ENCODE results near the gene YOD1.

Gene YOD1

DNA sequence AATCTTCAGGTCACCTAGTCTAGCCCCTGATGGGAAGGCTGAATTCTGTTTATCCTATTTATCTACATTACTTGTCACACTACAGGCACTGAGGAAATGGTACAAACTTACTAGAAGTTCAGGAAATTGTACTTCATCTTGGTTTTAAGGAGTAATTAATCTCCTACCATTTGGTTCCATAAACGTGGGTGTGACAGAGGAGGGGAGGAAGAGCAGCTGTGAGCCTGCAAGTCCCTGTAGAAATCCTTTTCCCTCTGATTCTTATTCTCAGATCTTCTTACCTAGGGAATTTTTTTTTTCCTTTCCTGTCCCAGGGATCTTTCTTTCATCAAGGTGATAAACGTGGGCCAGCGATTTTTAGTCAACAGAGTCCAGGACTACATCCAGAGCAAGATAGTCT is 16.2 kb upstream of the YOD1 start:
- no peak for DNase-seq
- Mint-ChIP-seq H3K27me3 (no peaks in the 10 kb centered on the region), H3K9me3 (no peaks in the 10 kb centered on the region), H3K4me3 (no peak overlapping the region), H3K4me1 (peaks cover 39% of the 10 kb centered on the region), H3K36me3 (peaks cover 6% of the 10 kb centered on the region), H3K27ac (no peak overlapping the region)
- CTCF ChIA-PET: no interaction called here

DNA sequence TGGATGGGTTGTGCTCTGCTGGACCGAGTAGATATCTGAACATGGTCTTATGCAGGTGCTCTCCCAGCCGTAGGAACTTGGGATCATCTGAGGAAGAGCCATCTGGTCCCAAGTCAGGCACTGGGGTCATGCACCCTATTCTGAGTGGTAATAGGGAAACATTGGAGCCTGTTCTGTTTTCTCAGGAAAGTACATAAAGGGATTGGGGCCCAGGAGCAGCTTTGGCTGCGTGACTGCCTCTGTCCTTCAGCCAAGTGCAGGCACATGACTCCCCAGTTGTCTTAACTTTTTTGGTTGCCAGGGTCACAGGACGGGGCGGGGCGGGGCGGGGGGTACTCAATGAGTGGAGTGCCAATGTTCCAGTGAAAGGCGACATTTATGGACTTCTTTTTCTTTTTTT is 13.6 kb upstream of the YOD1 start:
- Mint-ChIP-seq H3K27me3 (no peaks in the 10 kb centered on the region), H3K27ac (no peak overlapping the region), H3K4me3 (no peak overlapping the region), H3K4me1 (peaks cover 12% of the 10 kb centered on the region), H3K9me3 (no peaks in the 10 kb centered on the region), H3K36me3 (peaks cover 3% of the 10 kb centered on the region)
- no peak for DNase-seq
- CTCF ChIA-PET: interaction anchor here (0.7 kb wide), 1 partner anchor 59 kb away, joined by 6 read pairs; no protein-coding TSS in a partner anchor

DNA sequence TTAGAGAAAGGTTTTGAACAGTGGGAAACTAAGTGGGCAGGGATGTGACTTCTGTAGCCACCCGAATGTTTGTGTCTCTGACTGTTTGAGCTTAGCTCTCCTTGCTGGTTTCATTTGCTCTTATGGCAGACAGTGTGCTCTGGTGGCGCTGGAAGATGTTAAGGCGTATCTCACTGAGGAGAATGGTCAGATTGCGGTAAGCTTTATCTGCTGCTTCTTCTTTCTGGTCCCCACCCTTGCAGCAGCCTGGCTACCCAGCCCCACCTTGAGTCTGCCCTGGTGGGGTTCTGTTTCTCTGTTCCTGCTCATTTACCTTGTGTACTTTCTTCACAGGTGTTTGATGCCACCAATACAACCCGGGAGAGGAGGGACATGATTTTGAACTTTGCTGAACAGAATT is 12.0 kb upstream of the YOD1 start:
- H3K27me3 Mint-ChIP-seq: no peaks in the 10 kb centered on the region
- peaks cover 2% of the 10 kb centered on the region for H3K4me1 Mint-ChIP-seq
- no peak for DNase-seq
- no peaks in the 10 kb centered on the region for H3K36me3 Mint-ChIP-seq
- H3K4me3 Mint-ChIP-seq: no peak overlapping the region
- no peaks in the 10 kb centered on the region for H3K9me3 Mint-ChIP-seq
- no peak overlapping the region for H3K27ac Mint-ChIP-seq
- CTCF ChIA-PET: interaction anchor here (1.0 kb wide), 1 partner anchor 13 kb away, joined by 3 read pairs; no protein-coding TSS in a partner anchor

DNA sequence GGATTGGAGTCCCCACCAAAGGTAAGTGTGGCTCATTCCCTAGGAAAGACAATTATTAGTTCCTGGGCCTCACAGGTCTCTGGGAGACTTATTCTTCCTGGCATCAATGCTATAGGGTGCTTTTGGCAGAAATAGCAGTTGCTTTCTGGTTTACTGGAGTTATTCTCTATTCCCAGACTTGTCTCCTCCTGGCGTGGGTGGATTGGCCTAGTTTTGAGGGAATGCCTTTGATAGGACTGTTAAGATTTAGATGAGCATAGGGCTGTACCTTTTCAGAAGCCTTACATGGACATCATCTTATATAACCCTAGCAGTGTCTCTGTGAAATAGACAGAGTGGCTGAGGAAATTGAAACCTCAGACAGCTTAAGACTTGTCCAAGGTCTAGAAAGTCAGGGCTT is 11.1 kb upstream of the YOD1 start:
- no peak for DNase-seq
- Mint-ChIP-seq H3K27me3 (no peaks in the 10 kb centered on the region), H3K4me3 (no peak overlapping the region), H3K36me3 (no peaks in the 10 kb centered on the region), H3K27ac (no peak overlapping the region), H3K9me3 (no peaks in the 10 kb centered on the region), H3K4me1 (no peaks in the 10 kb centered on the region)
- CTCF ChIA-PET: interaction anchor here (1.0 kb wide), 1 partner anchor 12 kb away, joined by 3 read pairs; no protein-coding TSS in a partner anchor

DNA sequence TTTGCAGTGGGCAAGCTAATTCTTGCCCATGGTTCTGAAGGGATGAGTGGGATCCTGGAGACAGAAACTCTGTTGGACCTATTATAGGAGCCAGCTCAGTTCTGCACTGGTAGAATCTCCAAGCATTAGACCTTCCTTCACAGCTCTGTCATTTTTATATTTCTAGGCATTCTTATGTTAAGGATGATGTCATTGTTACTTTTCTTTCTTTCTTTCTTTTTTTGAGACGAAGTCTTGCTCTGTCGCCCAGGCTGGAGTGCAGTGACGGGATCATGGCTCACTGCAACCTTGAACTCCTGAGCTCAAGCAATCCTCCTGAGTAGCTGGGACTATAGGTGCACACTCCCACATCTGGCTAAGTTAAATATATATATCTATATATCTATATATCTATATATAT is 9.6 kb upstream of the YOD1 start:
- CTCF ChIA-PET: interaction anchor here (0.9 to 1.6 kb wide), 6 partner anchors 10 to 439 kb away, joined by 3 to 6 read pairs (median 4); no protein-coding TSS in a partner anchor
- H3K36me3 Mint-ChIP-seq: no peaks in the 10 kb centered on the region

DNA sequence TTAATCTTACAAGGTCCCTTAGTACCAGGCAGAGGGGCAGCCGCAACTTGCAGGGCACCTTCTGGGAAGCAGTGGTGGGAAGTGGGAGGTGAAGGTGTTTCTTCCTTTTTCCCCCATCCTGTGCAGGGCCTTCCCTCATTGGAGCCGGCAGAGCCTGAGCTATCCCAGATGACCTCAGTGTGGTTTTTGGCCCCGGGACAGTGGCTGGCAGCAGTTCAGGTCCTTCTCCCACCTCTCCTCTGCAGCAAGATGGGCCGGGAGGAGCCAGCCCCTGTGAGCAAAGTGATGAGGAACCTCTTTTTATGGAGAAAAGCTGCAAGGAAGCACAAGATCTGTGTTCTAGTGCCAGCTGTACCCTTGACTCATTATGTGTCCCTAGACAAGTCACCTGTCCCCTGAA is 8.9 kb upstream of the YOD1 start:
- DNase-seq: no peak
- Mint-ChIP-seq H3K4me1 (peaks cover 4% of the 10 kb centered on the region), H3K36me3 (no peaks in the 10 kb centered on the region), H3K27ac (no peak overlapping the region), H3K27me3 (peaks cover 8% of the 10 kb centered on the region), H3K4me3 (no peak overlapping the region), H3K9me3 (no peaks in the 10 kb centered on the region)
- CTCF ChIA-PET: interaction anchor here (0.9 to 1.6 kb wide), 6 partner anchors 10 to 440 kb away, joined by 3 to 6 read pairs (median 4); no protein-coding TSS in a partner anchor

More for the DNA sequence above, 9.6 kb upstream of the YOD1 start:
- Mint-ChIP-seq H3K27me3 (peaks cover 7% of the 10 kb centered on the region), H3K4me1 (no peaks in the 10 kb centered on the region), H3K4me3 (no peak overlapping the region), H3K9me3 (no peaks in the 10 kb centered on the region), H3K27ac (no peak overlapping the region)
- DNase-seq: no peak

DNA sequence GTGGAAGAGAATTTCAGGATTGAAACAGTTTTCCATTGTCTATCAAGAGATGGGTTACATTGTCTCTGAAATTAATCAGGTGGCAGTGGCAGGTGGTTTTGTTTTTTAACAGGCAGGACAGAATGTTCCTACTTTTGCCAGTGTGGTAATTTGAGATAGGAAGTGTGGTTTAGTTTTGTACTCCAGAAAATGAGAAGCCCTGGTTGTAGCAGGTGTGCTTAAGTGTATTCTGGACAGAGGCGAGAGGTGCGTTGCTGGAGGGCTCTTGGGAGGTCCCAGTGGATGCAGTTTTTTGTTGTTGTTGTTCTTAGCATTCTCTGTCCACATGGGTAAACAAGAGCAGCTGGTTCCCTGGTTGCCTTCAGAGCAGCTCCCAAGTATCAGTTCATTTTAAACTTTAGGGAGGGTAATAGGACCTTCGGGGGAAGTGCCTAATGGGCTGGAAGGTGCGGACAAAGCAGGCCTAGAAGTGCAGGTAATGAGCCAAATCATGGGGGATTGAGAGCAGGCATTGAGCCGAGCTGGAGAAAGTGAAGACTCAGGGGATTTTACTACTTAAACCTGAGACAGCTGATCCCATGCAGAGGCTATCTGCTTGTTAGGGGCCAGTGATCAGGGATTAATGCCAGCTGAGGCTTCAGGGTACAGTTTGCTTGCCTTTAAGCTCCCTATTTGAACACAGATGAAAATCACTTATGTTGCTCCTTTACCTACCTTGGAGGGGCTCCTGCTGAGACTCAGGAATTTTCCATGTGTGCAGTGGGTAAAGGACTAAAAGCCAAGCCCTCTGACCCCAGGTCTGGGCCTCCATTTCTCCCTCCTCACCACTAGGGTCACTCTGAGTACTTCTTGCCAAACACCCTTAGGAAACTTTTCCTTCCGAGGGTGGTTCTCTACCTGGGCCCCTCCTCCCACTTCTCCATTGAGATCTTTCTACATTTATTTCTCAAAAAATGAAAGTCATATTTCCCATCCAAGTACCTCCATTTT is 8.2 kb upstream of the YOD1 start:
- no peaks in the 10 kb centered on the region for H3K36me3 Mint-ChIP-seq
- no peak for DNase-seq
- H3K4me1 Mint-ChIP-seq: peaks cover 11% of the 10 kb centered on the region
- peaks cover 12% of the 10 kb centered on the region for H3K27me3 Mint-ChIP-seq
- no peak overlapping the region for H3K4me3 Mint-ChIP-seq
- no peaks in the 10 kb centered on the region for H3K9me3 Mint-ChIP-seq
- CTCF ChIA-PET: interaction anchor here (1.6 kb wide), 2 partner anchors 9 to 440 kb away, joined by 5 to 6 read pairs; no protein-coding TSS in a partner anchor
- no peak overlapping the region for H3K27ac Mint-ChIP-seq

DNA sequence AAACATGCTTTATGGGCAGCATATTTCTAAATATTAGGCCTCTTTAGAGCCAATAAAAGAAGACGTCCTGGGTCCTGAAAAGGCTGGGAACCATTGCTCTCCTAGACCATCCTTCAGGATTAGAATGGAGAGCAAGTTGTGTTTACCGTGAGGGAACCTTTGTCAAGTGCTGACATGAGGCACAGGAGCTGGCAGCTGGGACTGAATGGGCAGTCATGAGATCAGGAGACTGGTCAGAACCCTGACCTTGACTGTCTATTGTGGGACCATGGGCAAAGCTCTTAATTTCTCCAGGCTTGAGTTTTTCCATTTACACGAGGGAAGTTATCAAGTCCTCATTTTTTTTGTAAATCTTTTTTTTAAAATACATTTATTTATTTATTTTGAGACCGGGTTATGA is 7.2 kb upstream of the YOD1 start:
- DNase-seq: no peak
- Mint-ChIP-seq H3K4me3 (no peak overlapping the region), H3K4me1 (peaks cover 16% of the 10 kb centered on the region), H3K27ac (no peak overlapping the region), H3K9me3 (no peaks in the 10 kb centered on the region), H3K27me3 (peaks cover 20% of the 10 kb centered on the region), H3K36me3 (no peaks in the 10 kb centered on the region)
- CTCF ChIA-PET: no interaction called here

DNA sequence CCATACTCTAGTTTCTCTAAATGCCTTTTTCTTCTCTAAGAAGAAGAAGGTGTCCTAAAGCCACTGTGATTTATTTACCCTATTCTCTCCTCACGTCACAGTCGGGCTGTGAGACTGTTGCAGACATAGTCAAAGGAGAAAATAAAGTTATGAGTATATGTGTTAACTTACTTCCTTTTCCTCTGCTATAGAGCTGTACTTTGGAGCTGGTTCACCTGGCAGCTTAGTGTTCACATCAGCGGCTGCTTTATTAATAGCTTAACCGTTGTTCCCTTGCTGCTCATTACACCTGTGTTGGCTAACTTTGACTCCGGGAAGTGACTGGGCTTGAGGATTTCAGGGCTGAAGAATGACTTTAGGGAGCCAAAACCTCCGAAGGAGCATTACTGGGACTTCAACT is 5.7 kb upstream of the YOD1 start:
- Mint-ChIP-seq H3K4me3 (no peak overlapping the region), H3K36me3 (peaks cover 7% of the 10 kb centered on the region), H3K27me3 (peaks cover 25% of the 10 kb centered on the region), H3K27ac (no peak overlapping the region), H3K9me3 (no peaks in the 10 kb centered on the region), H3K4me1 (peaks cover 32% of the 10 kb centered on the region)
- CTCF ChIA-PET: interaction anchor here (0.6 kb wide), 1 partner anchor 259 kb away, joined by 3 read pairs; no protein-coding TSS in a partner anchor
- no peak for DNase-seq

DNA sequence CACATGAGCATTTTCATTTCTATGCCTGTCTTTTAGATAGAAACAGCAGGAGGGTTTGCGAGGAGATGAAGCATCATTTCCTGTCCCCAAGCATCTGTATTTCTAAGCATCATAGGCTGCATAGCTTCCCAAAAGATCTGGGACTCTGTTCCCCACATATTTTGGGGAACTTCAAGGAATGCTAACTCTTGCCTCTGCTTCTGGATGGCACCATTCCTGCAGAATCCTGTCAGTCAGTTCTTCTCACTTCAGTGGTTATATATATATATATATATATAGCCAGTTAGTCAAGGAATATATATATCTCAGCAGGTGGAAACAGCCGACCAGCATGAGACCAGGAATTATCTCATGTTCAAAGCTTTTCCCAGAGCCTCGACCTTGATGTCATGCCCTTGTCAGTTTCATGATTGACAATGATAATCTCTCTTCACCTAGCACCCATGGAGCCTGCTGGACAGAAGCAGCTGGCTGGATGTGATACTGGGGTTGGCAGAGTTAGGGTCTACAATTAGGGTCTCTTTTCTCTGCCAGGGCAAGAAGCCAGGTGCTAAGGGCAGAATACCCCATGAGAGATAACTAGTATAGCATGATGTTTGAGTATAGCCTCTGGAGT is 4.5 kb upstream of the YOD1 start:
- H3K27ac Mint-ChIP-seq: no peak overlapping the region
- H3K4me1 Mint-ChIP-seq: peaks cover 41% of the 10 kb centered on the region
- H3K4me3 Mint-ChIP-seq: no peak overlapping the region
- no peak for DNase-seq
- H3K27me3 Mint-ChIP-seq: peaks cover 25% of the 10 kb centered on the region
- H3K9me3 Mint-ChIP-seq: peaks cover 3% of the 10 kb centered on the region
- CTCF ChIA-PET: interaction anchor here (1.0 kb wide), 1 partner anchor 23 kb away, joined by 3 read pairs; no protein-coding TSS in a partner anchor
- H3K36me3 Mint-ChIP-seq: peaks cover 9% of the 10 kb centered on the region

DNA sequence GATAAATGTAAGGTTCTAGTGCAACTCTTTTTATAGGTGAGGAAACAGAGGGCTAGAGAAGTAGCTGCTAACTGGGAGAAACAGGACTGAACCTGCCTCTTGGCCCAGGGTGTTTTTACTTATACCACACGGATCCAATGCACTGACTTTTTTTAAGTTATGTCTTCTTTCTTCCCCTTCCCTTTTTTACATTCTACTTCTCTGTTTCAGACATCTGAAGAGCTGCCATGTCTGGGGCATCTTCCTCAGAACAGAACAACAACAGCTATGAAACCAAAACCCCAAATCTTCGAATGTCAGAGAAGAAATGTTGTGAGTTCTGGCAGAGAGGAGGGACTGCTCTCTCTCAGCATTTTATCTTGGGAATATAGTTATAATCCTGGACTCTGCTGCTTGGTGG is 3.5 kb upstream of the YOD1 start:
- H3K27ac Mint-ChIP-seq: no peak overlapping the region
- H3K36me3 Mint-ChIP-seq: peaks cover 16% of the 10 kb centered on the region
- H3K4me3 Mint-ChIP-seq: peak overlapping the region; percentile 62
- H3K27me3 Mint-ChIP-seq: peaks cover 25% of the 10 kb centered on the region
- peaks cover 46% of the 10 kb centered on the region for H3K4me1 Mint-ChIP-seq
- CTCF ChIA-PET: no interaction called here
- DNase-seq: no peak
- H3K9me3 Mint-ChIP-seq: peaks cover 3% of the 10 kb centered on the region

DNA sequence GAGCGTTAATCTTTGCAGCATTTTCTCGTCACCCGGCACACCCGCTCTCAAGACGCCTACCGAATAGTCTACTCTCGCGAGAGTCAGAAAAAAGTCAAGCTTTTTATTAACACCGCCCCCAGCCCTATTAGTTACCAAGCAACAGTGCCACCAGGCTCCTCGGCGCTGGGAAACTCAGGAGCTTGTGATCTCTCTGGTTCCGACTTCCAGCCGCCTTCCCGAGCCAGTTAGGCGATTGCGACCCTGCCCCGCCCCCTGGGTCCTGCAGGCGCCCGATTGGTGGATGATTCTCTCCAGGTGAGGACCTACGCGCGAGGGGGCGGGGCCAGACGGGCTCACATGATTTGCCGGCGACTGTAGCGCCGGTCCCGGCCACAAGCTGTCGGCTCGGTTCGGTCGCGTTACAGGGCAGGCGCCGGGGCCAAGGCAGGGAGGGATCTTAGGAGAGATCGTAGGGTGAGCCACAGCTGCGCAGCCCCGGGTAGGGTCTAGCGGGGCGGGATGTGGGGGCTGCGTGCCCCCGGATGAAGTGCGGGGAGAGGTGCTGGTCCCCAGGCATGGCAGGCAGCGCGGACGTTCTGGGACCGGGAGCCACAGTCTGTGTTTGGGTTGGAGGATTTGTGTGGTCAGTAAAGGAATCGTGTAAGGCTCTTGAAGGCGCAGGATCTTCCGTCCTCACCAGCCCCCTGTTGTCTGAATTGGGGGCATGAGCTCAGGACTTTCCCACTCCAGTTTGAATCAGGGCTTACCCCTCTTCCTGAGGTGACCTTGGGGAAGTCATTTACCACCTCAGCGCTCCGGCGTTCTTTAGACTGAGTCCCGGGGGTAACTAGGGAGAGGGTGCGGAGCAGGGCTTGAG is 2.1 kb upstream of the YOD1 start, which contains the start of gene PFKFB2:
PFKFB2 (plus strand) TSS at position 365 of the 859 bp plus-strand sequence. CDS start 1,443 bp downstream, outside the sequence.
- Mint-ChIP-seq H3K36me3 (peaks cover 19% of the 10 kb centered on the region), H3K27ac (peak within 1 kb of the TSS; percentile 70), H3K4me3 (peak within 1 kb of the TSS; percentile 100), H3K9me3 (peaks cover 3% of the 10 kb centered on the region), H3K27me3 (peaks cover 25% of the 10 kb centered on the region), H3K4me1 (peaks cover 53% of the 10 kb centered on the region)
- CTCF ChIA-PET: interaction anchor here (0.6 to 1.4 kb wide), 7 partner anchors 13 to 352 kb away, joined by 3 to 5 read pairs (median 3); partner anchors contain the start of gene C4BPB
- peak; percentile 97 for DNase-seq

DNA sequence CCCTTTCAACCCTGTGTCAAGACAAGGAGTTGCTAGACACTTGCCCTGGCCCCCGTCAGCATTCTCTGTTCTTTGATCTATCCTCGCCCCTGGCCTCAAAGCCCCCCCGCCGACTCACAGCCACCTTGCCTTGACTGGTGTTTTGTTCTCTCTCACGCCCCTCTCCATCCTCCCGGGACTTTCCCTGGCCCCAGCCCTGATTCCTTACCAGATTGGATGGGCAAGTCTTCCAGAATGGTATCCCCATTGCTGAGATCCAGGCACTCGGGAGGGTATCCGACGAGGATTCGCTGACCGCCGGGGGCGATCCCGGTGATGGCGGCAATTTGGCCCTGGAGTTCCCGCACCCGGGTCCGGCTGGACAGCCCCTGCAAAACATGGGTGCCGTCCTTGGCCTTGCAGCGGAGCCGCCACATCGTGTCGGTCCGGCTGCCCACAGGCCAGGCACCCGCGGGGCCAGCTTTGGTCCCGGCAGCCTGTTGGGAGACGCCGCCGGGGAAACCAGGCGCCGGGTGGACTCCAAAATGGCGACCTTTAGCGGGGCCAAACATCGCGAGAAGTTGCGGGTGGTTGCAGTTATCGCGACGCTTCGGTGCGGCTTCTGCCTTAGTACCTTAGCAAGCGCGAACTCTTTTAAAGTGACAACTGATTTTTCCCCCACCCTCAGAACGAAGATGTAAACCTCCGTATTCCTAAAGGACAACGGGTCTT is 373 bp downstream of the YOD1 start:
- peaks cover 33% of the 10 kb centered on the region for H3K36me3 Mint-ChIP-seq
- peak overlapping the region; percentile 98 for H3K27ac Mint-ChIP-seq

More for the DNA sequence above, 373 bp downstream of the YOD1 start:
- DNase-seq: peak; percentile 94
- H3K4me3 Mint-ChIP-seq: peak overlapping the region; percentile 100
- peaks cover 3% of the 10 kb centered on the region for H3K9me3 Mint-ChIP-seq
- CTCF ChIA-PET: interaction anchor here (0.7 to 2.4 kb wide), 14 partner anchors 10 to 449 kb away, joined by 3 to 20 read pairs (median 6); no protein-coding TSS in a partner anchor
- peaks cover 19% of the 10 kb centered on the region for H3K27me3 Mint-ChIP-seq
- peaks cover 72% of the 10 kb centered on the region for H3K4me1 Mint-ChIP-seq
